ENCODE measurements around the gene TCHP.

DNA sequence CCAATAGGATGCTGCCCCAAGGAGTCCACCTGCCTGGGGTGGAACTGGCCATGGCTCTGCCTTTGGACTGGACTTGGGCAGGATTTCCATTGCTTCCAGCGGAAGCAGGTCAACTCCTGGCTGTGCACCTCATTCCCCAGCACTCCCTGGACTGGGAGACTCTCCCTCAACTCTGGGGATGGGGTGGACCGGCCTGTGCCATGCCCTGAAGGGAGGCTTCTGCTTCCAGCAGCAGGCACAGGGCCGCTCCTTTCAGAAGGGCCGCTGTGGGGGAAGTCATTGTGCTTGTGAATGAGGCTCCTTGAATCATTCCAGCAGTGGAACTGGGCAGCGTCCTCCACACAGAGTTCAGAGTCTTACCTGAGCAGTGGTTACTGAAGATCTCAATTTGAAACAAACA lies 23.0 kb downstream of the TCHP start:
- TF ChIP-seq EP300 (IDR thresholded peaks at IDR 0.05) (no peak), CTCF (IDR thresholded peaks at IDR 0.05) (no peak)
